HG03354 (cell line): Measurements from ENCODE around the gene CCDC15.
"Not testable (repeated sequence)": the region's sequence is repeated elsewhere in the genome, so short reads cannot be mapped to it uniquely, and the experiment has no call there.

Experiments used
- ATAC-seq: cut with Tn5 transposase; IDR thresholded peaks from one replicate; pipeline ENCODE4 v1.9.1; 2021; ENCODE audit warnings: mild to moderate bottlenecking; ENCODE audit not compliant: unreplicated experiment, poor library complexity, severe bottlenecking

The CCDC15 gene

DNA sequence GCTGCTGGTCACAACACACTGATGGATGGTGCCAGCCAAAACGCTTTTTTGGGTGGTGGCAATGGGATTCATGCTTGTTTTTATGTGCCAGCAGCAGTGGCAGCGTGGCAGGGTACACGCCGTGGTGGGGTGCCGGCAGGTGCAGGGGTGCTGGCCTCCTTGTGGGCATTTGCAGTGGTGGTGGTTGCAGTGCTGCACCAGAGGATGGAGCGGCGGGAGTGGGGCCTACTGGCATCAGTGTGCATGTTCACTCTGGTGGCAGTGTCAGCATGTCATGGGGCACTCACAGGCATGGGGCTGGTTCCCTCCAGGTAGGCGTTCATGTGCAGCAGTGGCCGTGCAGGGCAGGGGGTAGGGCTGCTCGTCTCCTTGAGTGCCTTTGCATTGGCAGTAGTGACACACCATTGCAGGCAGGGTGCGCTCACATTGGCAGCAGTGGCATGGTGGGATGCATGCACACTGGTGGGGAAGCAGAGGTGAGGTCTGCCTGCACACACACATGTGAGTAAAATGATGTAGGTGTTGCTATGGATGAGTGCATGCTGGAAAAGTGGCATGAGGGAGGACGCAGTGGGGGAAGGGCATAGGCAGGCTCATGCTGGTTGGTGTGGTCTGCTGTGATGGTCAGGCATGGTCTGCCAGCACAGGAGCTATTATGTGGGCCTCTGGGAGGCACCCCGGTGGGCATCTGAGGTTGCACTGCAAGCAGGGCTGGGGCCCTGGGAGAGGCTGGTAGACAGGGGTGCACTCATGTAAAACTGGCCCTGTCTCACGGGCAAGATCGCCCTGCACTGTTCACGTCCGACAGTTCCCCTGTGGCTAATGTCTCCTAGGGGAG is 29.9 kb downstream of the CCDC15 start:
- ATAC-seq: no peak

GRCh38 chr11:124984512-124984854 is 30.5 kb downstream of the CCDC15 start:
- ATAC-seq: no peak

DNA sequence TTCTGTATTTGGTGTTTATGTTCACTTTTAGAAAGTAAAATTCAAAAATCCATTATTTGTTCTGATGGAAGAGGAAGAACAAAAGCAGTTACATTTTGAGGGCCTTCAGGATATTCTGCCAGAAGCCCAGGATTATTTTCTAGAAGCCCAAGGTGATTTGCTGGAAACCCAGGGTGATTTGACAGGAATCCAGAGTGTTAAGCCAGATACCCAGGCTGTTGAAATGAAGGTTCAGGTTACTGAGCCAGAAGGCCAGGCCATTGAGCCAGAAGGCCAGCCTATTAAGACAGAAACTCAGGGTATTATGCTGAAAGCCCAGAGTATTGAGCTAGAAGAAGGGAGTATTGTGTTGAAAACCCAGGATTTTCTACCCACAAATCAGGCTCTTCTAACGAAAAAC is 33.1 kb downstream of the CCDC15 start:
- ATAC-seq: no peak

DNA sequence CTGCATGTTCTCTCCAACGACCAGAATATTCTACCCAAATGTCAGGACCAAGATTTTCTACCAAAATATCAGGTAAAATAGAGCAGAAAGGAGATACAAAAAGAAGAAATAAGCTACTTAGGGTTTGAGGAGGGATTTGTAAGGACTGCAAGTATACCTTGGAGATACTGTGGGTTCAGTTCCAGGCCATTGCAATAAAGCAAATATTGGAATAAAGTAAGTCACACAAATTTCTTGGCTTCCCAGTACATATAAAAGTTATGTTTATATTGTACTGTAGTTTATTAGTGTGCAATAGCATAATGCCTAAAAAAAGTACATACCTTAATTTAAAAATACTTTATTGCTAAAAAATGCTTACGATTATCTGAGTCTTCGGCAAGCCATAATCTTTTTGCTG is 34.1 kb downstream of the CCDC15 start:
- ATAC-seq: no peak

- no peak for ATAC-seq
Measured at GRCh38 chr11:125001079-125001778, 47.2 kb downstream of the CCDC15 start.

GRCh38 chr11:125001849-125002248 is 47.8 kb downstream of the CCDC15 start:
- ATAC-seq: no peak

DNA sequence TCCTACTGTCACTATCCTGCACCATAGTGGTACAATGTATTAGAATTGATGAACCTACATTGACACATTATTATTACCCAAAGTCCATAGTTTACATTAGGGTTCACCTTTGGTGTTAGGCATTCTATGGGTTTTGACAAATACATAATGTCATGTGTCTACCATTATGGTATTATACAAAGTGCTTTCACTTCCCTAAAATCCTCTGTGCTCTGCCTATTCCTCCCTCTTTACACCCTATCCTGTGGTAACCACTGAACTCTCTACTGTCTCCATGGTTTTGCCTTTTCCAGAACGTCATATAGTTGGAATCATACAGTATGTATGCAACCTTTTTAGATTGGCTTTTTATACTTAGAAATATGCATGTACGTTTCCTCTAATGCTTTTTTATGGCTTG is 51.5 kb downstream of the CCDC15 start:
- ATAC-seq: no peak

GRCh38 chr11:125016413-125016812 is 62.4 kb downstream of the CCDC15 start:
- ATAC-seq: no peak

- no peak for ATAC-seq
Measured at GRCh38 chr11:125020342-125020741, 66.3 kb downstream of the CCDC15 start.

DNA sequence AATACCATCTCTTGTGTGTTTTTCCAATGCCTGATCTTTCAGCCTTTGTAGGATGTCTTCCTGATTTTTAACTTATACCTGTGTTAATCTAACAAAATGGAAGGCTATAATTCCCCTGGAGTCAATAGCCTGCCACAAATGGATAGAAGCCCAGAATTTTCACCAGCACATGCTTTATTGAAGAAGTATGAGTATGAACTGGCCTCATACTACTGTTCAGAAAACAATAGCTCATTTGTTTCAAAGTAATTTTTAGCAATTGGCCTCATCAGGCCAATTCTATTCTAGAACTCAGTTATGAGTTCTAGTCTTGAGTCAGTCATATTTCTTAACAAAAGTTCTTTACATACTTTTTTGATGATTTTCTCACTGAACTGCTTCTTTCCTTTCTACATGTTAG is 68.5 kb downstream of the CCDC15 start:
- no peak for ATAC-seq

GRCh38 chr11:125025968-125026367 is 72.0 kb downstream of the CCDC15 start:
- ATAC-seq: no peak

DNA sequence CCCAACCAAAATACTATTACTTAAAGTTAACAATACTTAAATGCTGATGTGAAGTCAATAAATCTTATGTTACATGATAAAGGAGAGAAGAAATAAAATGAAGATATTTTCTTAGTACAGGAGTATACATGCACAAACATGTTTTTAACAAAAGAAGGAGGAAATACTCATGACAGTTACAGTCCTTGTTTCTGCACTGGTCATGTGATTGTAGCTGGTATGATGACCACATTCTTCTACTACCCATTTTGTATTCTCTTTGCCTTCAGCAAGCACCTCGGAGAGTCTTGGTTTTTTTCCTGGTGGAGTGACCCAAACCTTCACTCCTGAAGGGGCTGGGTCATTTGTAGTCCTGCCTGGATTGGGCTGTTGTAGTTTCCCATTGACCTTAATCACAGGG is 75.4 kb downstream of the CCDC15 start:
- not testable (repeated sequence) for ATAC-seq

GRCh38 chr11:125036933-125037332 is 82.9 kb downstream of the CCDC15 start:
- no peak for ATAC-seq

DNA sequence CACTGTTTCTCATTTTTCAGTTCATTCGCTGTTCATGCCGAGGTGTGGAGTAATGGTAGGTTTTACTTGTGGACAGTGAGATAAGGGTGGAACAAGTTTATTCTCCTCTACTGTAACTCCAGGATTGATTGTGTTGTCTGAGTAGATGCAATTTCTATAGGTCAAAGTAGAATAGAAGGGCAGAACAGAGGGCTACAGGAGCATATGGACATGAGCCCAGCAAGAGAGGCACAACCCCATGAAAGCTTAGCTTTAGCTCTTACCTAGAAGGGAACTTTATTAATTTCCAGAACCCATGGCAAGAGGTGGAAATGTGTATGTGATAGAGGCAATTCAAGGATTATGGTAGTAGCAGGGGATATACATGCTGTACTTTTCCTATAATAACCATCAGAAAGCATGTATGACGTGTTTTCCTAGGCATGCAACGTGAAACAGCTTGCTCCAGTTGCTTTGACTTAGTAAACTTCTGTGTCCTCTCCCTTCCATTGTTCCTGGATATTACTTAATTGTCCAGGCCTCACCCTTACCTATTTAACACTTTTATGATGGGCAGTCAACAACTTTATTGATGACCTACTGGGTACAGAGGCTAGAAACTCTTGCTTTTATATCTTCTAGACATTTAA is 95.3 kb downstream of the CCDC15 start:
- ATAC-seq: no peak

DNA sequence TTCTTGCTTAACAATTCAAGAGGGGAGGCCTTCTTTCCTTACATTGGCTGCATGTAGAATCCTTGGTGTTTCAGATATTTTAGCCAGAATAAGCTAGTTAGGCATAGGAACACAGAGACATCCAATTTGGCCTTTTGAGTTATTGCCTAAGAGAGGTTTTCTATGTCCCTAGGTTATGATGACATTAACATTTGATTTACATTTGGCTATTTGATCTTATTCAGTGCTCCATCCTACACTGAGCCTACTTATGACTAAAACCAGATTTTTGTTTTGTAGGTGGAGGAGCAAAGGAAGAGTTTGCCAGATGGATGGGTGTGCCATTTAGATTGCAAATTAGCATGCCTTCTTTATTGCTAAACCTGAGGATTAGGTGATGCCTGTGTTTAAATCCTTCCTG is 98.0 kb downstream of the CCDC15 start:
- ATAC-seq: no peak

GRCh38 chr11:125053167-125053566 is 99.2 kb downstream of the CCDC15 start:
- no peak for ATAC-seq

GRCh38 chr11:125055107-125055715 is 101.2 kb downstream of the CCDC15 start:
- ATAC-seq: no peak

- ATAC-seq: not testable (repeated sequence)
Measured at GRCh38 chr11:125056111-125056510, 102.1 kb downstream of the CCDC15 start.

DNA sequence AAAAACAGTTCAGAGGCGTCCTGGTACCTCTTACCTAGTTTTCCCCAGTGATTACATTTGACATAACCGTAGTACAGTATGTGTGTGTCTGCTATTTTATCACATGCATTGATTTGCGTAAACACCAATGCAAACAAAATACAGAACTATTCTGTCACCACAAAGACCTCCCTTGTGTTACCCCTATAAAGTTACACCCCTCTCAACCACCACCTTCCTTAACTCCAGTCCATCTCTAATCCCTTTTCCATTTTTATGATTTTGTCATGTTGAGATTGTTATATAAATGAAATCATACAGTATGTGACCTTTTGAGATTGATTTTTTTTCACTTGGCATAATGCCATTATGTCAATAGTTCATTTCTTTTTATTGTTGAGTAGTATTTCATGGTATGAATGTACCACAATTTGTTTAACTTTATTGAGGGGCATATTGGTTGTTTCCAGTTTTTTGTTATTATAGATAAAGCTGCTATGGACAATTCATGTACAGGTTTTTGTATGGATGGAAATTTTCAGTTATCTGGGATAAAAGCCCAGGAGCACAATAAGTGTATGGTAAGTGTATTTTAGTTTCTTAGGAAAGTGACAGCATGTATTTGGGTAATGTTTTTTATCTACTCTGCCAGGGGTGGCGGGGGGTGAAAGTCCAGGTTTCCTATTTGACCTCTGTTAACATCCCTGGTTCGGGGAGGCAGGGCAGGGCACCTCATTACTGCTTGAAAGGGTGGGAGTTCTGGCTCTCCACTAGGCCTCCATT is 103.1 kb downstream of the CCDC15 start:
- no peak for ATAC-seq

- no peak for ATAC-seq
Measured at GRCh38 chr11:125057693-125058016, 103.7 kb downstream of the CCDC15 start.
